Activated B cell treated with CpG ODN at 0.5 μM for 24 hours (primary cell): ENCODE results near the gene SLC29A2. TPM values are rescaled to one million over a fixed set of nuclear protein-coding genes. Genes with fewer than 3 reads are reported as not detected.

ENCODE experiments used
- ATAC-seq: fragments of 200-7000 bp; cut with Tn5 transposase; one replicate; pipeline ENCODE4 v1.10.0; 2021; ENCODE audit warnings: low read depth, mild to moderate bottlenecking, moderate library complexity
- CTCF ChIA-PET: fragments of 350-600 bp; sonication (Branson Sonifier 250); formaldehyde crosslinking; loops from one replicate; lab custom pipeline; 2021; ENCODE audit warnings: antibody characterized with exemption; lab: Charles Lee
- POLR2A ChIA-PET: fragments of 350-600 bp; sonication (Branson Sonifier 250); formaldehyde crosslinking; loops from one replicate; lab custom pipeline; 2021; ENCODE audit warnings: antibody characterized with exemption; lab: Charles Lee
- DNase-seq: peaks from one replicate; pipeline ENCODE4 v3.0.0; 2022
- H3K27ac Mint-ChIP-seq: one replicate; pipeline ENCODE4 v1.8.0; 2020; ENCODE audit warnings: mixed read lengths
- H3K27me3 Mint-ChIP-seq: one replicate; pipeline ENCODE4 v1.8.0; 2021; ENCODE audit warnings: mixed read lengths
- H3K36me3 Mint-ChIP-seq: one replicate; pipeline ENCODE4 v1.8.0; 2021; ENCODE audit warnings: low read depth, mixed read lengths
- H3K4me1 Mint-ChIP-seq: one replicate; pipeline ENCODE4 v1.8.0; 2021; ENCODE audit warnings: mixed read lengths
- H3K4me3 Mint-ChIP-seq: one replicate; pipeline ENCODE4 v1.8.0; 2020; ENCODE audit warnings: mild to moderate bottlenecking, mixed read lengths
- H3K9me3 Mint-ChIP-seq: one replicate; pipeline ENCODE4 v1.8.0; 2020; ENCODE audit warnings: mixed read lengths
- CTCF ChIP-seq: fragments of 200-600 bp; IDR thresholded peaks from one replicate; pipeline ENCODE4 v1.8.0; 2022; ENCODE audit warnings: antibody characterized with exemption, mild to moderate bottlenecking
- intact Hi-C: fragments of 100-400 bp; cut with micrococcal nuclease; formaldehyde crosslinking; loops from one replicate; pipeline ENCODE4 v1.15.1; 2024
- total RNA-seq: library from RNA; stranded (reverse); gene quantifications from 2 replicates; pipeline ENCODE4 v1.2.3, GENCODE V29; 2022

Gene SLC29A2
- total RNA-seq, 1 donor from 2014 or later, result 17.1 TPM

- intact Hi-C loops, result no loop called here
Observed at GRCh38 chr11:66366844-66367477, 4.6 kb downstream of the SLC29A2 start.

GRCh38 chr11:66365711-66366619, 5.6 kb downstream of the SLC29A2 start:
- Mint-ChIP-seq H3K4me3 (no peak overlapping the region), H3K36me3 (peaks cover 4% of the 10 kb centered on the region), H3K27me3 (no peaks in the 10 kb centered on the region), H3K4me1 (peaks cover 8% of the 10 kb centered on the region), H3K9me3 (no peaks in the 10 kb centered on the region), H3K27ac (no peak overlapping the region)
- ChIA-PET CTCF (no interaction called here), POLR2A (interaction anchor here (0.6 kb wide), 2 partner anchors 12 to 30 kb away, joined by 3 to 7 read pairs; no protein-coding TSS in a partner anchor)
- no peak for TF ChIP-seq CTCF
- intact Hi-C loops, result no loop called here
- no peak for ATAC-seq
- no peak for DNase-seq

More at GRCh38 chr11:66366844-66367477, 4.6 kb downstream of the SLC29A2 start:
- peaks cover 8% of the 10 kb centered on the region for H3K4me1 Mint-ChIP-seq
- H3K27me3 Mint-ChIP-seq, result no peaks in the 10 kb centered on the region
- ChIA-PET CTCF (no interaction called here), POLR2A (interaction anchor here (0.6 kb wide), 1 partner anchor 31 kb away, joined by 3 read pairs; no protein-coding TSS in a partner anchor)
- DNase-seq (no peak), ATAC-seq (no peak)
- no peak for TF ChIP-seq CTCF
- H3K4me3 Mint-ChIP-seq, result no peak overlapping the region
- no peaks in the 10 kb centered on the region for H3K9me3 Mint-ChIP-seq
- peaks cover 4% of the 10 kb centered on the region for H3K36me3 Mint-ChIP-seq
- H3K27ac Mint-ChIP-seq, result no peak overlapping the region

GRCh38 chr11:66365166-66365565, 6.4 kb downstream of the SLC29A2 start:
- no peak overlapping the region for H3K27ac Mint-ChIP-seq
- H3K36me3 Mint-ChIP-seq, result peaks cover 4% of the 10 kb centered on the region
- intact Hi-C loops, result no loop called here
- H3K4me3 Mint-ChIP-seq, result no peak overlapping the region
- no peaks in the 10 kb centered on the region for H3K9me3 Mint-ChIP-seq
- no peak for TF ChIP-seq CTCF
- POLR2A ChIA-PET, result interaction anchor here (0.6 kb wide), 1 partner anchor 11 kb away, joined by 7 read pairs; no protein-coding TSS in a partner anchor
- ATAC-seq, result no peak
- H3K27me3 Mint-ChIP-seq, result no peaks in the 10 kb centered on the region
- no peak for DNase-seq
- H3K4me1 Mint-ChIP-seq, result peaks cover 4% of the 10 kb centered on the region
- CTCF ChIA-PET, result no interaction called here

GRCh38 chr11:66363805-66364535, 7.6 kb downstream of the SLC29A2 start:
- Mint-ChIP-seq H3K9me3 (no peaks in the 10 kb centered on the region), H3K27ac (no peak overlapping the region), H3K4me1 (no peaks in the 10 kb centered on the region), H3K36me3 (peaks cover 1% of the 10 kb centered on the region), H3K4me3 (no peak overlapping the region), H3K27me3 (no peaks in the 10 kb centered on the region)
- ATAC-seq (peak; percentile 64), DNase-seq (peak; percentile 45)
- intact Hi-C loops, result no loop called here
- ChIA-PET POLR2A (interaction anchor here (0.6 to 2.1 kb wide), 3 partner anchors 8 to 22 kb away, joined by 3 to 8 read pairs (median 4); partner anchors contain the start of gene SLC29A2), CTCF (interaction anchor here (0.6 to 2.2 kb wide), 4 partner anchors 22 to 285 kb away, joined by 3 to 10 read pairs (median 4); no protein-coding TSS in a partner anchor)
- TF ChIP-seq CTCF, result no peak
